SK-N-SH treated with all-trans-retinoic acid at 6 μM for 48 hours (cell line): ENCODE results near the gene RAB3IP.

ENCODE experiments used
- ARNTL ChIP-seq: fragments of 450-650 bp; formaldehyde crosslinking; IDR thresholded peaks from 2 replicates; pipeline ENCODE4 v1.5.0; 2020; ENCODE audit warnings: low read depth, mild to moderate bottlenecking, moderate library complexity, borderline replicate concordance
- CSDC2 ChIP-seq: fragments of 250-450 bp; sonication (Bioruptor Pico); IDR thresholded peaks from 2 replicates; pipeline ENCODE4 v1.5.0; 2020; ENCODE audit warnings: mild to moderate bottlenecking, moderate library complexity
- GLIS3 ChIP-seq: fragments of 250-450 bp; sonication (Bioruptor Pico); IDR thresholded peaks from 2 replicates; pipeline ENCODE4 v1.5.0; 2020; ENCODE audit warnings: mild to moderate bottlenecking, moderate library complexity
- ISL1 ChIP-seq: fragments of 250-450 bp; sonication (Bioruptor Pico); IDR thresholded peaks from 2 replicates; pipeline ENCODE4 v2.1.2; 2022; ENCODE audit warnings: mild to moderate bottlenecking, moderate library complexity
- OSR1 ChIP-seq: fragments of 250-450 bp; sonication (Bioruptor Pico); IDR thresholded peaks from 2 replicates; pipeline ENCODE4 v1.8.0; 2022; ENCODE audit warnings: moderate library complexity, mild to moderate bottlenecking, inconsistent platforms
- RARB ChIP-seq: fragments of 250-450 bp; sonication (Bioruptor Pico); IDR thresholded peaks from 2 replicates; pipeline ENCODE4 v1.8.0; 2021; ENCODE audit warnings: mild to moderate bottlenecking, moderate library complexity
- TCF4 ChIP-seq: fragments of 250-450 bp; sonication (Bioruptor Pico); IDR thresholded peaks from 2 replicates; pipeline ENCODE4 v1.8.0; 2021; ENCODE audit warnings: mild to moderate bottlenecking, moderate library complexity, borderline replicate concordance
- ZFP3 ChIP-seq: fragments of 250-450 bp; sonication (Bioruptor Pico); IDR thresholded peaks from 2 replicates; pipeline ENCODE4 v1.5.0; 2020; ENCODE audit warnings: mild to moderate bottlenecking, moderate library complexity
- ZNF565 ChIP-seq: fragments of 450-650 bp; formaldehyde crosslinking; conservative IDR thresholded peaks from 2 replicates; pipeline ENCODE4 v1.5.0; 2020; ENCODE audit warnings: low read depth, mild to moderate bottlenecking, moderate library complexity
- ZNF70 ChIP-seq: fragments of 450-650 bp; formaldehyde crosslinking; IDR thresholded peaks from 2 replicates; pipeline ENCODE4 v1.5.0; 2020; ENCODE audit warnings: mild to moderate bottlenecking, moderate library complexity
- ZNF8 ChIP-seq: fragments of 450-650 bp; formaldehyde crosslinking; IDR thresholded peaks from 2 replicates; pipeline ENCODE4 v1.5.0; 2020; ENCODE audit warnings: mild to moderate bottlenecking, moderate library complexity
- TF ChIP-seq, protein P1 (sequence below): fragments of 250-450 bp; sonication (Bioruptor Pico); IDR thresholded peaks from 2 replicates; pipeline ENCODE4 v1.8.0; 2020; ENCODE audit warnings: mild to moderate bottlenecking, moderate library complexity, borderline replicate concordance
- TF ChIP-seq, protein P2 (sequence below): fragments of 250-450 bp; sonication (Bioruptor Pico); IDR thresholded peaks from 2 replicates; pipeline ENCODE4 v1.5.1; 2020; ENCODE audit warnings: low read depth, mild to moderate bottlenecking, moderate library complexity
- TF ChIP-seq, protein P3 (sequence below): fragments of 250-450 bp; sonication (Bioruptor Pico); IDR thresholded peaks from 2 replicates; pipeline ENCODE4 v1.5.1; 2021; ENCODE audit warnings: mild to moderate bottlenecking, moderate library complexity

DNA sequence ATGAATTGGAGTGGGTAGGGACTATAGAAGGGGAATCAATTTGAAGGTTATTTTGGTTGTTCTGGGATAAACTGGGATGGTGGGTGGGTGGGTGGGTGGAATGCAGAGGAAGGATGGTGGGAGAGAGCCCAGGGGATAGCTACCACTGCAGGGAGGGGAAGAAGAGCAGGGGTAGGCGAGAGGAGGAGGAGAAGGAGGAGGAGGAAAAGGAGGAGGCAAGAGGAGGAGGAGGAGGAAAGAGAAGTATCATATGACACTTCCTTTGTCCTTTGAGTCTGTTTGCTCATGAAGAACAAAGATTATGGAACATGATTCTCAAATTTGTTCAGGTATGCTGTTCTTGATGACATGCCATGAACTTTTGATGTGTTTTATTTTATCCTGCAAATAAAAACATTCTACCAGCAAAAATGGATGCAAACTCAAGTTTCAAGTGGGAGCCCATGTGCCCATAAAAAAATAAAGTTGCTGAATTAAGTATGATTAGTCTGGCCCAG, 35.5 kb upstream of the RAB3IP start:
- no peak for TF ChIP-seq OSR1 (CRISPR knock-in tag)
- TF ChIP-seq, protein P1, sequence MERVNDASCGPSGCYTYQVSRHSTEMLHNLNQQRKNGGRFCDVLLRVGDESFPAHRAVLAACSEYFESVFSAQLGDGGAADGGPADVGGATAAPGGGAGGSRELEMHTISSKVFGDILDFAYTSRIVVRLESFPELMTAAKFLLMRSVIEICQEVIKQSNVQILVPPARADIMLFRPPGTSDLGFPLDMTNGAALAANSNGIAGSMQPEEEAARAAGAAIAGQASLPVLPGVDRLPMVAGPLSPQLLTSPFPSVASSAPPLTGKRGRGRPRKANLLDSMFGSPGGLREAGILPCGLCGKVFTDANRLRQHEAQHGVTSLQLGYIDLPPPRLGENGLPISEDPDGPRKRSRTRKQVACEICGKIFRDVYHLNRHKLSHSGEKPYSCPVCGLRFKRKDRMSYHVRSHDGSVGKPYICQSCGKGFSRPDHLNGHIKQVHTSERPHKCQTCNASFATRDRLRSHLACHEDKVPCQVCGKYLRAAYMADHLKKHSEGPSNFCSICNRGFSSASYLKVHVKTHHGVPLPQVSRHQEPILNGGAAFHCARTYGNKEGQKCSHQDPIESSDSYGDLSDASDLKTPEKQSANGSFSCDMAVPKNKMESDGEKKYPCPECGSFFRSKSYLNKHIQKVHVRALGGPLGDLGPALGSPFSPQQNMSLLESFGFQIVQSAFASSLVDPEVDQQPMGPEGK (CRISPR knock-in tag): no peak
- no peak for TF ChIP-seq RARB (CRISPR knock-in tag)
- no peak for TF ChIP-seq ZFP3 (CRISPR knock-in tag)
- TF ChIP-seq ZNF70 (CRISPR knock-in tag): no peak
- no peak for TF ChIP-seq ZNF565
- TF ChIP-seq, protein P2, sequence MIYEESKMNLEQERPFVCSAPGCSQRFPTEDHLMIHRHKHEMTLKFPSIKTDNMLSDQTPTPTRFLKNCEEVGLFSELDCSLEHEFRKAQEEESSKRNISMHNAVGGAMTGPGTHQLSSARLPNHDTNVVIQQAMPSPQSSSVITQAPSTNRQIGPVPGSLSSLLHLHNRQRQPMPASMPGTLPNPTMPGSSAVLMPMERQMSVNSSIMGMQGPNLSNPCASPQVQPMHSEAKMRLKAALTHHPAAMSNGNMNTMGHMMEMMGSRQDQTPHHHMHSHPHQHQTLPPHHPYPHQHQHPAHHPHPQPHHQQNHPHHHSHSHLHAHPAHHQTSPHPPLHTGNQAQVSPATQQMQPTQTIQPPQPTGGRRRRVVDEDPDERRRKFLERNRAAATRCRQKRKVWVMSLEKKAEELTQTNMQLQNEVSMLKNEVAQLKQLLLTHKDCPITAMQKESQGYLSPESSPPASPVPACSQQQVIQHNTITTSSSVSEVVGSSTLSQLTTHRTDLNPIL: no peak
- TF ChIP-seq CSDC2 (CRISPR knock-in tag): no peak
- no peak for TF ChIP-seq TCF4 (CRISPR knock-in tag)
- TF ChIP-seq ISL1: no peak
- TF ChIP-seq GLIS3: no peak
- no peak for TF ChIP-seq ARNTL (CRISPR knock-in tag)
- TF ChIP-seq, protein P3, sequence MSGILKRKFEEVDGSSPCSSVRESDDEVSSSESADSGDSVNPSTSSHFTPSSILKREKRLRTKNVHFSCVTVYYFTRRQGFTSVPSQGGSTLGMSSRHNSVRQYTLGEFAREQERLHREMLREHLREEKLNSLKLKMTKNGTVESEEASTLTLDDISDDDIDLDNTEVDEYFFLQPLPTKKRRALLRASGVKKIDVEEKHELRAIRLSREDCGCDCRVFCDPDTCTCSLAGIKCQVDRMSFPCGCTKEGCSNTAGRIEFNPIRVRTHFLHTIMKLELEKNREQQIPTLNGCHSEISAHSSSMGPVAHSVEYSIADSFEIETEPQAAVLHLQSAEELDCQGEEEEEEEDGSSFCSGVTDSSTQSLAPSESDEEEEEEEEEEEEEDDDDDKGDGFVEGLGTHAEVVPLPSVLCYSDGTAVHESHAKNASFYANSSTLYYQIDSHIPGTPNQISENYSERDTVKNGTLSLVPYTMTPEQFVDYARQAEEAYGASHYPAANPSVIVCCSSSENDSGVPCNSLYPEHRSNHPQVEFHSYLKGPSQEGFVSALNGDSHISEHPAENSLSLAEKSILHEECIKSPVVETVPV: no peak
- TF ChIP-seq ZNF8 (CRISPR knock-in tag): no peak
